Astrocyte of the hippocampus (primary cell): Measurements from ENCODE around the gene COBLL1.
A peak's percentile ranks its signal among the peaks of the same experiment; 100 is the strongest.
"Not testable (repeated sequence)": the region's sequence is repeated elsewhere in the genome, so short reads cannot be mapped to it uniquely, and the experiment has no call there.

Experiments used
- DNase-seq: peaks from one replicate; pipeline ENCODE4 v3.0.0; 2011; ENCODE audit warnings: low read depth, low spot score

COBLL1 gene

GRCh38 chr2:164841719-164842623 is at the start of gene COBLL1:
Gene COBLL1, minus strand, starts transcription at chr2:164841823. Its CDS starts 627 bp downstream, at chr2:164841196.
- peak; percentile 88 for DNase-seq

GRCh38 chr2:164890544-164890943 is 48.9 kb upstream of the COBLL1 start:
- DNase-seq: no peak

- no peak for DNase-seq
Measured at GRCh38 chr2:164888592-164888991, 47.0 kb upstream of the COBLL1 start.

- DNase-seq: no peak
Measured at GRCh38 chr2:164887434-164888144, 46.0 kb upstream of the COBLL1 start.

GRCh38 chr2:164882276-164882675 is 40.7 kb upstream of the COBLL1 start:
- DNase-seq: peak; percentile 9

GRCh38 chr2:164881524-164881923 is 39.9 kb upstream of the COBLL1 start:
- no peak for DNase-seq

GRCh38 chr2:164879901-164880535 is 38.4 kb upstream of the COBLL1 start:
- DNase-seq: no peak

GRCh38 chr2:164877927-164878326 is 36.3 kb upstream of the COBLL1 start:
- no peak for DNase-seq

GRCh38 chr2:164877169-164877568 is 35.5 kb upstream of the COBLL1 start:
- DNase-seq: no peak

GRCh38 chr2:164875334-164876205 is 33.9 kb upstream of the COBLL1 start:
- no peak for DNase-seq

- DNase-seq: peak; percentile 7
Measured at GRCh38 chr2:164873210-164873908, 31.7 kb upstream of the COBLL1 start.

- no peak for DNase-seq
Measured at GRCh38 chr2:164871404-164871803, 29.8 kb upstream of the COBLL1 start.

GRCh38 chr2:164869420-164869772 is 27.8 kb upstream of the COBLL1 start:
- no peak for DNase-seq

- DNase-seq: no peak
Measured at GRCh38 chr2:164868563-164869419, 27.2 kb upstream of the COBLL1 start.

GRCh38 chr2:164867779-164868397 is 26.3 kb upstream of the COBLL1 start:
- no peak for DNase-seq

GRCh38 chr2:164866381-164866780 is 24.8 kb upstream of the COBLL1 start:
- DNase-seq: not testable (repeated sequence)

- no peak for DNase-seq
Measured at GRCh38 chr2:164860694-164861042, 19.0 kb upstream of the COBLL1 start.

- DNase-seq: not testable (repeated sequence)
Measured at GRCh38 chr2:164859906-164860693, 18.5 kb upstream of the COBLL1 start.
